IMR-90 (cell line): Measurements from ENCODE around the gene SLC6A20. TPM values are rescaled to one million over a fixed set of nuclear protein-coding genes. Genes with fewer than 3 reads are reported as not detected.

Experiments used
- ATAC-seq: fragments of 200-7000 bp; cut with Tn5 transposase; 2 replicates; pipeline ENCODE4 v1.9.1; 2020; ENCODE audit warnings: low read depth, mild to moderate bottlenecking, moderate library complexity
- BruUV-seq: library from RNA; stranded (reverse); fragments of 400-500 nt; replicated peaks from 2 replicates; lab custom pipeline; 2021; lab: Mats Ljungman, UMichigan
- CTCF ChIA-PET: fragments of 300-600 bp; formaldehyde crosslinking; extraction: SDS; loops from one replicate; lab custom pipeline; 2021; ENCODE audit warnings: antibody characterized with exemption; lab: Yijun Ruan, JAX
- POLR2A ChIA-PET: fragments of 300-600 bp; sonication (Branson Sonifier 250); formaldehyde crosslinking; loops from one replicate; lab custom pipeline; 2022; ENCODE audit warnings: antibody characterized with exemption; ENCODE audit not compliant: unreplicated experiment; lab: Charles Lee
- DNase-seq: peaks from one replicate; pipeline ENCODE4 v3.0.0; 2013
- H2AFZ ChIP-seq: replicated peaks from 2 replicates; pipeline ENCODE3; 2013; ENCODE audit warnings: low read length, mild to moderate bottlenecking; ENCODE audit not compliant: poor library complexity
- H2AK5ac ChIP-seq: 2 replicates; pipeline ENCODE4 v1.6.1; 2013; ENCODE audit warnings: low read depth, low read length, inconsistent platforms
- H2AK9ac ChIP-seq: replicated peaks from 2 replicates; pipeline ENCODE3; 2013; ENCODE audit warnings: mild to moderate bottlenecking, low read depth, low read length, moderate library complexity; ENCODE audit not compliant: poor library complexity
- H2BK120ac ChIP-seq: 2 replicates; pipeline ENCODE4 v1.6.1; 2013; ENCODE audit warnings: low read depth, low read length, inconsistent platforms
- H2BK15ac ChIP-seq: 3 replicates; pipeline ENCODE4 v1.6.1; 2013; ENCODE audit warnings: low read depth, low read length, inconsistent platforms
- H2BK20ac ChIP-seq: 2 replicates; pipeline ENCODE4 v1.6.1; 2013; ENCODE audit warnings: low read depth, mild to moderate bottlenecking, inconsistent platforms, low read length, moderate library complexity
- H2BK5ac ChIP-seq: 2 replicates; pipeline ENCODE4 v1.6.1; 2013; ENCODE audit warnings: mild to moderate bottlenecking, low read depth, low read length, inconsistent platforms; ENCODE audit not compliant: poor library complexity, severe bottlenecking
- H3K14ac ChIP-seq: replicated peaks from 2 replicates; pipeline ENCODE4 v1.6.1; 2013; ENCODE audit warnings: low read depth, low read length, inconsistent platforms
- H3K18ac ChIP-seq: 2 replicates; pipeline ENCODE4 v1.6.1; 2013; ENCODE audit warnings: low read depth, low read length, control low read depth
- H3K23ac ChIP-seq: 2 replicates; pipeline ENCODE4 v1.6.1; 2013; ENCODE audit warnings: low read depth, low read length, inconsistent platforms
- H3K27ac ChIP-seq: 2 replicates; pipeline ENCODE4 v1.5.1; 2013; ENCODE audit warnings: mild to moderate bottlenecking, control low read depth, low read length; ENCODE audit not compliant: insufficient read depth
- H3K27me3 ChIP-seq: 2 replicates; pipeline ENCODE4 v1.6.1; 2013; ENCODE audit warnings: low read length; ENCODE audit not compliant: control insufficient read depth, insufficient read depth
- H3K36me3 ChIP-seq: 2 replicates; pipeline ENCODE4 v1.6.1; 2013; ENCODE audit warnings: low read length, mixed read lengths; ENCODE audit not compliant: control insufficient read depth, insufficient read depth
- H3K4ac ChIP-seq: 2 replicates; pipeline ENCODE4 v1.6.1; 2013; ENCODE audit warnings: low read depth, low read length, inconsistent platforms
- H3K4me1 ChIP-seq: 2 replicates; pipeline ENCODE4 v1.6.1; 2013; ENCODE audit warnings: low read length, mixed read lengths; ENCODE audit not compliant: control insufficient read depth, insufficient read depth
- H3K4me2 ChIP-seq: 2 replicates; pipeline ENCODE4 v1.6.1; 2013; ENCODE audit warnings: low read depth, mild to moderate bottlenecking, control low read depth, low read length, moderate library complexity
- H3K4me3 ChIP-seq: 2 replicates; pipeline ENCODE4 v1.5.1; 2013; ENCODE audit warnings: low read depth, mild to moderate bottlenecking, control low read depth, low read length, moderate library complexity; ENCODE audit not compliant: insufficient read depth
- H3K56ac ChIP-seq: 2 replicates; pipeline ENCODE4 v1.6.1; 2013; ENCODE audit warnings: low read length, inconsistent platforms; ENCODE audit not compliant: insufficient read depth; ENCODE audit errors: extremely low read depth
- H3K79me1 ChIP-seq, 2 experiments: 2 replicates each; pipeline ENCODE4 v1.6.1; 2013; ENCODE audit warnings: low read length in 2 of 2, inconsistent platforms in 1 of 2, low read depth in 1 of 2
- H3K9ac ChIP-seq: 2 replicates; pipeline ENCODE4 v1.6.1; 2013; ENCODE audit warnings: low read depth, low read length, control low read depth
- H3K9me1 ChIP-seq: 2 replicates; pipeline ENCODE4 v1.6.1; 2013; ENCODE audit warnings: low read length, inconsistent platforms; ENCODE audit not compliant: insufficient read depth
- H3K9me3 ChIP-seq: 2 replicates; pipeline ENCODE4 v1.6.1; 2013; ENCODE audit warnings: low read length; ENCODE audit not compliant: control insufficient read depth, insufficient read depth
- H4K20me1 ChIP-seq: 2 replicates; pipeline ENCODE4 v1.6.1; 2013; ENCODE audit warnings: low read length, inconsistent platforms; ENCODE audit not compliant: insufficient read depth
- H4K5ac ChIP-seq: 2 replicates; pipeline ENCODE4 v1.6.1; 2013; ENCODE audit warnings: mild to moderate bottlenecking, low read depth, low read length, control low read depth
- H4K8ac ChIP-seq, 2 experiments: 2 replicates each; pipeline ENCODE4 v1.6.1; 2013; ENCODE audit warnings: low read depth in 2 of 2, low read length in 2 of 2, control low read depth in 1 of 2, inconsistent platforms in 1 of 2
- H4K91ac ChIP-seq: 2 replicates; pipeline ENCODE4 v1.6.1; 2013; ENCODE audit warnings: low read depth, low read length, inconsistent platforms; ENCODE audit not compliant: insufficient read depth
- FOS ChIP-seq: fragments of 150-350 bp; IDR thresholded peaks from 2 replicates; pipeline ENCODE4 v1.6.1; 2016; ENCODE audit warnings: low read depth, low read length
- MAZ ChIP-seq: IDR thresholded peaks from 2 replicates; pipeline ENCODE4 v1.6.1; 2012; ENCODE audit warnings: low read depth, mild to moderate bottlenecking, low read length, improper control_type of control experiment, moderate library complexity, borderline replicate concordance
- WGBS, 2 experiments: methylation state at CpG; one replicate each; pipeline versions ENCODE4 v1.1.5 to v1.1.7; 2013; ENCODE audit warnings: missing lambda C conversion rate in 2 of 2; ENCODE audit not compliant: insufficient read length in 1 of 2; ENCODE audit errors: extremely low coverage in 2 of 2; 5-methylcytosine and 5-hydroxymethylcytosine counted together
- dilution Hi-C: fragments of 300-500 bp; cut with HindIII; formaldehyde crosslinking; loops from one replicate; pipeline ENCODE4 v1.14.3; 2018; ENCODE audit warnings: low sequenced_read_pairs; ENCODE audit not compliant: unreplicated experiment
- in situ Hi-C: fragments of 300-500 bp; cut with MboI; formaldehyde crosslinking; loops from 3 replicates; pipeline ENCODE4 v1.14.3; 2019; ENCODE audit warnings: low sequenced_read_pairs, inconsistent platforms, mixed read lengths
- intact Hi-C: fragments of 100-400 bp; cut with micrococcal nuclease; formaldehyde crosslinking; loops from 2 replicates; pipeline ENCODE4 v1.10.0; 2022
- polyA plus RNA-seq, 3 experiments: library from polyadenylated mRNA; depleted of rRNA; stranded (reverse); fragments of >200 nt; gene quantifications; 2 replicates each; pipeline ENCODE4 v1.2.3, GENCODE V29; 2012; ENCODE audit warnings: low replicate concordance in 1 of 3
- total RNA-seq: library from RNA; depleted of rRNA; stranded (reverse); fragments of >200 nt; gene quantifications from 2 replicates; pipeline ENCODE4 v1.2.3, GENCODE V29; 2012

SLC6A20 gene
- total and polyA plus RNA-seq, 2 of the 4 experiments (the other 2 are of a cell fraction), result not detected

GRCh38 chr3:45792516-45793172, 3.7 kb downstream of the SLC6A20 start:
- no peak overlapping the region for H3K27ac ChIP-seq
- no peak overlapping the region for H2AK5ac ChIP-seq
- peaks cover under 1% of the 10 kb centered on the region; the same call in 1 of the 2 replicates for H3K9me1 ChIP-seq
- H3K79me1 ChIP-seq, result no peaks in the 10 kb centered on the region
- ATAC-seq, result no peak
- no peak overlapping the region for H3K4ac ChIP-seq
- H2BK120ac ChIP-seq, result no peak overlapping the region
- H3K9ac ChIP-seq, result no peak overlapping the region
- no peak overlapping the region for H4K8ac ChIP-seq
- peaks cover 78% of the 10 kb centered on the region for H3K27me3 ChIP-seq
- intact Hi-C loops (no loop called here), dilution Hi-C loops (no loop called here), in situ Hi-C loops (no loop called here)
- peaks cover 6% of the 10 kb centered on the region for H3K9me3 ChIP-seq
- H3K23ac ChIP-seq, result no peak overlapping the region
- H3K56ac ChIP-seq, result no peak overlapping the region
- no peak overlapping the region for H4K5ac ChIP-seq
- DNase-seq, result no peak
- BruUV-seq, result no TSS peak
- no peak overlapping the region for H2AK9ac ChIP-seq
- no peak overlapping the region for H3K18ac ChIP-seq
- H3K36me3 ChIP-seq, result no peaks in the 10 kb centered on the region
- H3K4me3 ChIP-seq, result no peak overlapping the region
- ChIA-PET POLR2A (no interaction called here), CTCF (no interaction called here)
- H3K14ac ChIP-seq, result no peak overlapping the region
- H3K4me2 ChIP-seq, result no peak overlapping the region
- H2BK20ac ChIP-seq, result no peak overlapping the region
- no peak overlapping the region for H2AFZ ChIP-seq
- TF ChIP-seq FOS, result no peak
- no peak for TF ChIP-seq MAZ
- H4K20me1 ChIP-seq, result no peaks in the 10 kb centered on the region; the same call in none of the 2 replicates
- H3K4me1 ChIP-seq, result peaks cover 5% of the 10 kb centered on the region; the same call in 1 of the 2 replicates
- H2BK5ac ChIP-seq, result no peak overlapping the region
- no CpG with 5 or more reads among the region's 7 CpGs for WGBS, 2 experiments
- H2BK15ac ChIP-seq, result no peak overlapping the region
- H4K91ac ChIP-seq, result no peak overlapping the region
